ENCODE data around the gene DDX10.

GRCh38 chr11:108882211-108882831 lies 217.5 kb downstream of the DDX10 start:
- no peak for TF ChIP-seq CTCF (IDR thresholded peaks at IDR 0.05)
- no peak for TF ChIP-seq ZFX (IDR thresholded peaks at IDR 0.05; ENCODE audit: borderline replicate concordance)
